CD4-positive, alpha-beta T cell treated with Interleukin-15 for 4 hours (primary cell): ENCODE results near the gene CD300H.
"Not testable (repeated sequence)": the region's sequence is repeated elsewhere in the genome, so short reads cannot be mapped to it uniquely, and the experiment has no call there.

Source experiments
- DNase-seq: peaks from one replicate; pipeline ENCODE4 v3.0.0-alpha.2; 2020; ENCODE audit warnings: low spot score

Gene CD300H

DNA sequence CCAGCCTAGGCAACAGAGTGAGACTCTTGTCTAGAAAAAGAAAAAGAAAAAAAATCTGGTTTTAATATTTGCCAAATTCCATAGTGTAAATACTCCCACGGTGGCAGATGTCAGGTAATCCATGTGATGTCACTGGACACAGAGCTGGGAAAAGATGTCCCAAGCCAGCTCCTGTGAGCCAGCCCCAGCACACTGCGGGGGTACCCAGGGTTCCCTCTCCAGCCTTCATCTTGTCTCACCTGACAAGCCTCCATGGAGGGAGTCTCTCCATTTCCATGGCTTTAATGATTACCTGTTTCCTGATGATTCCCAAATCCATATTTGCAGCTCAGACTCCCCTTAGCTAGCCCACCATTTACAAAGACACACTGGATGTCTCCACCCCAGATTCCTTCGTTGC, 40.6 kb downstream of the CD300H start:
- DNase-seq, result no peak

DNA sequence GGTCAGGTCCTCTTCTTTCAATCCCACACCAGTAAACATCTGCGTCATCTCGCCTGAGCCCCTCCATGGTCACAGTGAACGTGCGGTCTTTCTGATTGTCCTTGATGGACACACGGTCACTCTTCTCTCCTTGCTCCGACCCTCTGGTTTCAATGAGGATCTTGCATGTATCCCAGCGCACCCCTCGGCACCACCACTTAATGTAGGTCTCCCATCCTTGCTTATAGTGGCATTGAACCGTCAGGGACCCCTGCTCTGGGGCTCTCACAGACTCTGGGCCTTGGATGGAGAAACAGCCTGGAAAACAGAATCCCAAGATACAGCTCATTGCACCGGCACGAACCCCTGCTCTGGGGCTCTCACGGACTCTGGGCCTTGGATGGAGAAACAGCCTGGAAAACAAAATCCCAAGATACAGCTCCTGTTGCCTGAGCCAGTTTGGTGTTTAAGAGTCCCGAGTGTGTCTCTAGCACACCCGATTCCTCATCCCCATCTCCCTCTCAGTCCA, 41.5 kb downstream of the CD300H start:
- no peak for DNase-seq

DNA sequence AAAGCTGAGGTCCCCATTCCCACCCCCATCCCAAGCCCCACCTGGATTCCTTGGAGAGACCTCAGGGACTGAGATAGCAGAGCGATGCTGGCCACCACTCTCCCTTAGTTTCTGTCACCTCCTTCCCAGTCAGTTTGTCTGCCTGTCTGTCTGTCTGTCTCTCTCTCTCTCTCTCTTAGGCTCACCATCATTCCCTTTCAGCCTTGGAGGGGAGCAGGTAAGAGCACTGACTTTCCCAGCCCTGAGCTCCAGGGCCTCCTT, 41.9 kb downstream of the CD300H start:
- no peak for DNase-seq

DNA sequence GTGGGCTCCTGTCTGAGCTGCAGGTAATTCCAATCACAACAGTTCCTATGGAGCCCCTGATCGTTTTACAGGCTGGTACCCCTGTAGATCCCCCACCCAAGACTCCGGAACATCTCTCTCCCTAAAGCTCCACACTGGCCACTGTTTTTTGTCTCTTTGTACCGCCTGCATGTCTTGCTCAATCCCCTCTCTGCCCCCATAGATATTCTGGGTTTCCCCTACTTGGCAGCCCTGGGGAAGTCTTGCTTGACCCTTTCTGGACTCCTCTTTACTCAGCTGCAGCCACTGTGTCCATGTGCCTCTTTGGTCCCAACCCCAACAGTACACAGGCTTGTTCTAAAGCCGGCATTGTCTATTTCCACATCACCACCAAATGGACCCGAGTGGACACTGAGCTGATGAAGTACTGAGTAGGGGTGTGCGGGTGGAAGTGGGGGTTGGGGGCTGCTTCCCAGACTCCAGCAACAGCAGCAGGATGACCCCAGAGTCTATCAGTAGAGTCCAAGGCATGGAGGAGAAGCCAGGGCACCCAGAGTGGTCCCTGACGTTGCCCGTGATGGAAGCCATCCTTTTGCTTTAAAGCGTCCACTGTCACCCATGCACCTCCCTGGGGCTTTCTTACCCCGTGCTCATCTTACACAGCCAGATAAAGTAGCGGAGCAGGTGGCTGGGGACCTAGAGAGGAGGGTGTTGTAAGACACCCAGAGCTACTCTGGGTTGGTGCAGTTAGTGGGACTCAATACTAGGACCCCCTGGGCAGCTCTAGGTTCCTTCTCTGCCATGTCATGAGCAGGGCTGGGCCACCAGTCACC, 42.5 kb downstream of the CD300H start:
- DNase-seq, result no peak

DNA sequence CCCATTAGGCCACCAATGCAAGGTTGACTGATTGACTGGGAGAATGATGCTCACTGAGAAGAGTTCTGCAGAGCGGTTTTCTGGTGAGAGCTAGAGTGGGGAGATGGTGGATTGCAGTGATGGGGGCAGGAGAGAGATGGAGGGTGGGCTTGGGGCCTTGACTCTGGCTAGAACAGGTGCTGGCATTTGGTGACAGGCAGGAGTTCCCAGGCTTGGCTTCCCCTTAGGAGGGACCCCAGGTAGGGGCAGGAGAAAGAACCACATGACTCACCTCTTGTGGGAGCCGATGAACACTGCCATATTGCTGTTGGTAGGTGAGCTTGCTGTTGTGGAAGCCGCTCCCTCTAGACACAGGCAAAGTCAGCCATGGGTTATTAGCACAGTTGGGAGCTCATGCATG, 44.0 kb downstream of the CD300H start:
- DNase-seq, result no peak

DNA sequence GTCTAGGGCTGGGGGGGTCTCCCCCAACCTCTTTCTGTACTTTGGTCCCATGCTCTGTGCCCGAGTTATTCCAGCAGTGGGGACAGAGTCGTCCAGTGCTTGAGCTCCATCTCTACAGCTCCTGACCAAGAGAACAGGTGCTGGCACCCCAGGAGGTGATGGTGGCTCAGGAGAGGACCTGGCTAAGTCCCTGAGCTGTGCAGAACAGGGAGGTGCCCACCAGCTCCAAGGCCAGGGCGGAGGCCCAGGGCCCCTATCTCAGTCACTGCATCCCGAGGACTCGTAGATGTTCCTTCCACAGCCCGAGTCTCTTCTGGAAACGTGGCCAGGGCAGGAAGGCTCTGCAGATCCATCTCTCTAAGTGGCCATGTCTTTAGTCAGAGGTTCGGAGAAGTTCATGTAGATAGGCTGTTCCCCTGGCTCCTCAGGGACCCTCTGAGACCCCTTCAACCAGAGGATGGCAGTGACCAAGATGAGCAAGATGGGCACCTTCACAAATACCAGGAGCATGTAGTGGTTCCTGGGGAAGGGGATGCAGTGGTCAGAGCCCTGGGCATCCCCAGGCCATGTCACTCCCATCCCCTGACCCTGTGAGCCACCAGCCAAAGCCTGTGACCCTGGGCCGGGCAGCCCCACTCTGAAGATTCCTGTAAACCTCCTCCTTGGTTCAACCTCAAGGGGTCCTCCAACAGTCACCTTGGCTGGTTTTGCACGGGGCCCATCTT, 44.8 kb downstream of the CD300H start:
- DNase-seq, result no peak

DNA sequence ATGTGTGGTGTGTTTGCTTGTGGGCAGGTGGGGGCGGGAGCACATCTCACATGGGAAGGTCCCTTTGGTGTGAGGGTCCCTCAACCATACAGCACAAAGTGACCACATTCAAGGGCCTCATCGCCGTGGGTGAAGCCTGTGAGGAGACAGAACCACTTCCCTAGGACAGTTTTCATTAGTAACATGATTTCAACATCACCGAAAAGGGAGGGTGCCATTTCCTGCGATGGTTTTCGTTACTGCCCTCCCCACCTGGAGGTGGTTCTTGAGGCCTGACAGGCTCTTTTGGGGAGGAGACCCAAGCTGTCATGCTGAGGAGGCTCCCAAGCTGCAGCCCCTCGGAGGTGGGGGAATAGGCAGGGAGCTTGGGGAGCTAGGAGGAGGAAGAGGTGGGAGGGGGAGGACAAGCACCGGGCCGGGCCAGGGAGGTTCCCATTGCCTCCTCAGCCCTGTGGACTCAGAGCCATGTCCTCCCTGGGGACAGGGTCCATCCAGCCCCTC, 45.6 kb downstream of the CD300H start:
- DNase-seq, result no peak

DNA sequence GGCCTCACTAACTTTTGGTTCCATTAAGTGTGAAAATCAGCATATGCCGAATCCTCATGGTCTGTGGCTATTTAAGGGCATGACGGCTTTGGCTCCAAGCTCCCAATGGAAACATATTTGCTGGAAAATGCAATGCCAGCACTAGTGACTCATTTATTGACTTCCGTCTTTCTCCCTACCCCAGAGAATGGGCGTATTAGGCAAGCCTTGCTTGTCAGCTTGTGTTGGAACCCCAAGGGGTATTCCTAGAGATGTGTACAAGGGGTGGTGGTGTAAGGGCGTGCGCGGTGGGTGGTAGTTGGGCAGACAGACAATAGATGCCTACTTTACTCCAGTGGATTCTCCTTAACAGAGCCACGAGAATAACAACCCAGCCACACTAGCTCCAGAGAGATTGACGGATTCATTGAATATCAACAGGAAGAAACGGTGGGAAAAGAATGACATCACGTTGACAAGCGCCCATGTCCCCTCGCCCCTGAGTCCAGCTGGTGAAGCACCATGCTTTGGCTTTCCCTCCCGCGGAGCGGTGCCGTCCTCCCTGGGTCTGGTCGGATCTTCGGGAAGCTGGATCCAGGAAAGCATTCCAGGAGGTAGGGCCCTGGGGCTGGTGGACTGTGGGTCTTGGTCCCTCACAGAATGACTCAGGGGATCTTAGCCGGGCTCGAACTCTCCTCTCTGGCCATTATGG, 46.4 kb downstream of the CD300H start:
- DNase-seq, result no peak

DNA sequence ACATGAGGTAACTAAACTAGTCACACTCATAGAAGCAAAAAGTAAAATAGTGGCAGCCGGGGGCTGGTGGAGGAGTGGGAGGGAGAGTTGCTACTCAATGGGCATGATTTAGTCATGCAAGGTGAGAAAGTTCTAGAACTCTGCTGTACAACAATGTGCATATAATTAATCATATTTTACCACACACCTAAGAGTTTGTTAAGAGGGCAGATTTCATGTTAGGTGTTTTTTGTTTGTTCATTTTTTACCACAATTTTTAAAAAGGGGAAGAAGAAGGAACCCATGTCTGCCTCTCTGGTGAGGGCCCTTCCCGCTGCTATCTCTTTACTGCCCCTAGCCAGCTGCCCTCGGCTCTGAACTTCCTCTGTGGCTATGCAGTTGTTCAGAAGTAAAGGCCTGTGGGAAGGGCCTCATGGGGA, 47.3 kb downstream of the CD300H start:
- no peak for DNase-seq

DNA sequence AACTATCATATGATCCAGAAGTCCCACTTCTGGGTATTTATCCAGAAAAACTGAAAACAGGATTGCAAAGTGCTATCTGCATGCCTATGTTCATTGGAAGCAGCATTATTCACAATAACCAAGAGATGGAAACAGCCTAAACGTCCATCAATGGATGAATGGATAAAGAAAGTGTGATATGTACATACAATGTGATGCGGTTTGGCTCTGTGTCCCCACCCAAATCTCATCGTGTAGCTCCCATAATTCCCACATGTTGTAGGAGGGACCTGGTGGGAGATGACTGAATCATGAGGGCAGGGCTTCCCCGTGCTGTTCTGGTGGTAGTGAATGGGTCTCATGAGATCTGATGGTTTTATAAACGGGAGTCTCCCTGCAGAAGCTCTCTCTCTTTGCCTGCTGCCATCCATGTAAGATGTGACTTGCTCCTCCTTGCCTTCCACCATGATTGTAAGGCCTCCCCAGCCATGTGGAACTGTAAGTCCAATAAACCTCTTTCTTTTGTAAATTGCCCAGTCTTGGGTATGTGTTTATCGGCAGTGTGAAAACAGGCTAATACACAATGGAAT, 48.8 kb downstream of the CD300H start:
- DNase-seq, result not testable (repeated sequence)

DNA sequence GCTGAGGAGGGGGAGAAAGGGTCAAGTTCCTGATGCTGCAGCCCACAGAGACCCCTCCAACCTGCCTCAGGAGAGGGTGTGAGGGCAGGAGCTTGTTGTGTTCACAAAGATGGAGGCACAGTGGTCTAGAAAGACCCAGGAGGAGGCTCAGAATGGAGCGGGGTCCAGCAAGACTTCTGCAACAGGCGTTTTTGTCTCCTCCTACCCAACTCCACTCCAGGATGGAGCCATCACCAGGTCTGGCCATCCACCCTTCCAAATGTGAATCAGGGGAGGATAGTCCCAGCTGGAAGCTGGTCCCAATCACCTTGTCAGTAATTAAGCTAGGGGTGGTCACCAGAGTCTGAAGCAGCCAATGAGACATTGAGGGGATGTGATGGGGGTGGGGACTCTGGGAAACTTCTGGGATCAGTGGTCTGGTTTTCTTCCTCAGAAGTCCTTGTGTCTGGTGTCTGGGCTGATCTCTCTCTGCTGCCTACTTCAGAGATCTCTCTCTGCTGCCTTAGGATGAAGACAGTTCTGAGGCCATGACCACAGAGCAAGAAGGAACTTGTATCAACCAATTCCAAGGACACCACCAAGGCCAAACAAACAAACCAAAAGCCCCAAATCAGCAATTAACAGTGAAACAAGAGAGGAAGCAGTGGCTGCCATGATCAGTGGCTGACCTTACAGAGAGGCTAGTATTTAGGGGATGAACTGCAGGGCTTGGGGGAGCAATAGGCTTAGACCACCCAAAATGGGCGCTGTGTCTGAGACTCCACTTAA, 50.6 kb downstream of the CD300H start:
- DNase-seq, result no peak

DNA sequence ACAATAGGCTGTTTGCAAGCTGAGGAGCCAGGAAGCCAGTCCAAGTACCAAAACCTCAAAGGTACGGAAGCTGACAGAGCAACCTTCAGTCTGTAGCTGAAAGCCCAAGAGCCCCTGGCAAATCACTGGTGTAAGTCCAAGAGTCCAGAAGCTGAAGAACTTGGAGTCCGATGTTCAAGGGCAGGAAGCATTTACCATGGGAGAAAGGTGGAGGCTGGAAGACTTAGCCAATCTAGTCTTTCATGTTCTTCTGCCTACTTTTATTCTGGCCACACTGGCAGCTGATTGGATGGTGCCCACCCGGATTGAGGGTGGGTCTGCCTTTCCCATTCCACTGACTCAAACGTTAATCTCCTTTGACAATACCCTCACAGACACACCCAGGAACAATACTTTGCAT, 51.4 kb downstream of the CD300H start:
- DNase-seq, result no peak

DNA sequence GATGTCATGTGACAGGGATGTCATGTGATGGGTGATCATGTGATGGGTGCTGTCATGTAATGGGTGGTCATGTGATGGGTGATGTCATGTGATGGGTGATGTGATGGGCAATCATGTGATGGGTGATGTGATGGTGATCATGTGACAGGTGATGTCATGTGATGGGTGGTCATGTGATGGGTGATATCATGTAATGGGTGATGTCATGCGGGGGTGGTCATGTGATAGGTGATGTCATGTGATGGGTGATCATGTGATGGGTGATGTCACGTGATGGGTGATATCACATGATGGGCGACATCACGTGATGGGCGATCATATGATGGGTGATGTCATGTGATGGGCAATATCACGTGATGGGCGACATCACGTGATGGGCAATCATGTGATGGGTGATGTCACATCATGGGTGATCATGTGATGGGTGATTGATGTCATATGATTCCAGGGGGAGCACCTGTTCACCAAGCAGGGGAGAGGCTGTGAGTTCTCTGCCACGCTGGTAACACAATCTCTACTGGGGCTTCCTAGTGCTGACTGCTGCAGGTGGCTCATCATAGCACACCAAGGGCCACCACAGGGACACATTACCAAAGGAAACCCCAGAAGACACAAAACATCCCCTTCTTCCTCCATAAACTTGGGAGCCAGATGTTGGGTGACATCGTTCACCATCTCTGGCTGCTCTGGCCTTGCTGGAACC, 52.5 kb downstream of the CD300H start:
- no peak for DNase-seq

DNA sequence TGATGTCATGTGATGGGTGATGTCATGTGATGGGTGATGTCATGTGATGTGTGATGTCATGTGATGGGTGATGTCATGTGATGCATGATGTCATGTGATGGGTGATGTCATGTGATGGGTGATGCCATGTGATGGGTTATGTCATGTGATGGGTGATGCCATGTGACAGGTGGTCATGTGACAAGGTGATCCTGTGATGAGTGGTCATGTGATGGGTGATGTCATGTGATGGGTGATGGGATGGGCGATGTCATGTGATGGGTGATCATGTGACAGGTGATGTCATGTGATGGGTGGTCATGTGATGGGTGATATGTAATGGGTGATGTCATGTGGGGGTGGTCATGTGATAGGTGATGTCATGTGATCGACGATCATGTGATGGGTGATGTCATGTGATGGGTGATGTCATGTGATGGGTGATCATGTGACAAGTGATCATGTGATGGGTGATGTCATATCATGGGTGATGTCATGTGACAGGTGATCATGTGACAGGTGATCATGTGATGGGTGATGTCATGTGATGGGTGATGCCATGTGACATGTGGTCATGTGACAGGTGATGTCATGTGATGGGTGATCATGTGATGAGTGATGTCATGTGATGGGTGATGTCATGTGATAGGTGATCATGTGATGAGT, 53.2 kb downstream of the CD300H start:
- DNase-seq, result no peak

DNA sequence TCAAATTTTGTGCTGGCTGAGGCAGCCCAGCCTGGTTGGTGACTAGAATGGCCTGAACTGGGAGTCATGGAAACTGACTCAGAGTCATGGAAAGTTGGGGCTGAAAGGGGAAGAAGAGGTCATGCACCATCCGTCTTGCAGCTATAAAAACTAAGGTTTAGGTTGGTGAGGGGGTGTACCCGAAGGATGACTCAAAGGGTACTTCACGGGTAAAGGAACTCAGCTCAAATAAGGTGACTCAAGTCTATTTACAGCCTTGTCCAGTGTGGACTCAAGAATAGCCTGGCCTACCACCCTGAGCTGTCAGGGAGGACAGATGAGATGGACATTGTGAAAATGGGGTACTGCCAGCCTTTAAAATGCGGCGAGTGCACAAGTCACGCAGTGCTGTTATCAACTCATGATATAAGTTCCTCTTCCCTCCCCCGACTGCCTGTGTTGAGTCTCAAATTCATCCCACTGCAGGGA, 54.7 kb downstream of the CD300H start:
- no peak for DNase-seq

DNA sequence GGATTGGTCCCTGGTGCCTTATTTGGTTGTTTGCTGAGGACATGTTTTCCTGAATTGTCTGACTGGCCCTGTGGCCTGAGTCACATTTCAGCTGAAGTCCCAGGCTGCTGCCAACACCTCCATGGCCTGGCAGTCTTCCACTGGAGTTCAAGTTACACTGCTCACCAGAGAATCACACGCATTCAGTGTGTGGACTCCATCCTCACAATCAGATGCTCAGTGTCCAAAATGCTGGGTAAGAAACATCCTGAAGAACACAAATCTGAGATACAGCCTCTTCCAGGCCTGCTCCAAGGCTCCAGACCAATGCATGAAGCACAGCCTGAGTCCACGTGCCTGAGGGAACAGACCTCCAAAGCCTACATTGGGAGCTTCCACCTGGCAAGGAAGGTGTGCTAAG, 55.3 kb downstream of the CD300H start:
- no peak for DNase-seq
